Ovary (tissue), 9 donors: ENCODE results near the gene SPPL2C. TPM values are rescaled to one million over a fixed set of nuclear protein-coding genes. Genes with fewer than 3 reads are reported as not detected.

Source experiments
- DNase-seq, 5 donors: peaks; one replicate each; pipeline ENCODE4 v3.0.0-alpha.2; 2019 to 2020
- H3K27ac ChIP-seq, 2 donors: fragments of 200-600 bp; one replicate each; pipeline versions ENCODE4 v1.5.1 to v1.8.0; 2019 to 2022
- H3K27me3 ChIP-seq: fragments of 200-600 bp; one replicate; pipeline ENCODE4 v1.8.0; 2022
- H3K36me3 ChIP-seq: fragments of 200-600 bp; sonication (generic); one replicate; pipeline ENCODE4 v1.5.1; 2019
- H3K4me1 ChIP-seq: one replicate; pipeline ENCODE4 v1.8.1; 2013; ENCODE audit warnings: mild to moderate bottlenecking, moderate library complexity; ENCODE audit not compliant: insufficient read depth
- H3K4me3 ChIP-seq: fragments of 200-600 bp; sonication (generic); one replicate; pipeline ENCODE4 v1.5.1; 2017
- H3K9me3 ChIP-seq, 2 donors: fragments of 200-600 bp in 1 of 2; sonication (generic) in 1 of 2; one replicate each; pipeline versions ENCODE4 v1.5.1 to v1.8.1; 2013 to 2019; ENCODE audit warnings: mild to moderate bottlenecking in 1 of 2, moderate library complexity in 1 of 2
- EP300 ChIP-seq: sonication (generic); formaldehyde crosslinking; IDR thresholded peaks from one replicate; pipeline ENCODE4 v1.6.1; 2017; ENCODE audit warnings: antibody characterized with exemption
- POLR2A ChIP-seq: fragments of 450-650 bp; IDR thresholded peaks from one replicate; pipeline ENCODE4 v1.6.1; 2017; ENCODE audit warnings: antibody characterized with exemption, mild to moderate bottlenecking, moderate library complexity
- WGBS, 3 donors: extraction: QIAGEN DNeasy Blood & Tissue Kit in 1 of 3; methylation state at CpG; one replicate each; pipeline versions ENCODE4 v1.1.5 to v1.1.7; 2013 to 2017; 5-methylcytosine and 5-hydroxymethylcytosine counted together
- intact Hi-C, 4 donors: fragments of 100-400 bp; cut with DNase I; formaldehyde crosslinking; loops; one replicate each; pipeline versions ENCODE4 v1.11.0 to v1.15.1; 2022 to 2023
- polyA plus RNA-seq, 2 donors: library from polyadenylated mRNA; stranded (reverse); fragments of 200-250 nt in 1 of 2; fragments of 350-450 nt in 1 of 2; fragmentation: Illumina TruSeq in 1 of 2; extraction: RNeasy Lipid Tissue Mini Kit (QIAGEN cat#74804) in 1 of 2; gene quantifications; one replicate each; pipeline ENCODE4 v1.2.3, GENCODE V29; 2013 to 2014
- total RNA-seq, 7 donors: library from RNA; depleted of rRNA in 2 of 7; stranded (reverse); fragments of >200 nt in 2 of 7; fragmentation: NEBNext Ultra II Directional in 3 of 7; extraction: Animal tissue kit (Norgen Biotek cat#: 25700) in 3 of 7; gene quantifications; one replicate each; pipeline versions ENCODE4 v1.1.0 to v1.2.4, GENCODE V29; 2016 to 2023
- TF ChIP-seq, protein P1 (sequence below), 3 donors: fragments of 450-650 bp in 2 of 3; fragments of 200-600 bp in 1 of 3; IDR thresholded peaks; one replicate each; pipeline versions ENCODE4 v1.5.1 to v1.8.0; 2016 to 2022; ENCODE audit warnings: antibody characterized with exemption in 3 of 3, mild to moderate bottlenecking in 1 of 3
- donor health status: DM: no; HTN: no; CAD: no; lungs with moderate emphysema.
- donor health status: DM: no; HTN: no; CAD: no.
- donor health status: Bipolar disorder and iron deficiency.
- donor health status: DM: yes; HTN: yes; CAD: no.
- donor health status: DM: no; HTN: no; CAD: no.
- donor health status: DM: yes; HTN: yes; CAD: no.

Gene SPPL2C
- total and polyA plus RNA-seq, 9 donors: not detected

DNA sequence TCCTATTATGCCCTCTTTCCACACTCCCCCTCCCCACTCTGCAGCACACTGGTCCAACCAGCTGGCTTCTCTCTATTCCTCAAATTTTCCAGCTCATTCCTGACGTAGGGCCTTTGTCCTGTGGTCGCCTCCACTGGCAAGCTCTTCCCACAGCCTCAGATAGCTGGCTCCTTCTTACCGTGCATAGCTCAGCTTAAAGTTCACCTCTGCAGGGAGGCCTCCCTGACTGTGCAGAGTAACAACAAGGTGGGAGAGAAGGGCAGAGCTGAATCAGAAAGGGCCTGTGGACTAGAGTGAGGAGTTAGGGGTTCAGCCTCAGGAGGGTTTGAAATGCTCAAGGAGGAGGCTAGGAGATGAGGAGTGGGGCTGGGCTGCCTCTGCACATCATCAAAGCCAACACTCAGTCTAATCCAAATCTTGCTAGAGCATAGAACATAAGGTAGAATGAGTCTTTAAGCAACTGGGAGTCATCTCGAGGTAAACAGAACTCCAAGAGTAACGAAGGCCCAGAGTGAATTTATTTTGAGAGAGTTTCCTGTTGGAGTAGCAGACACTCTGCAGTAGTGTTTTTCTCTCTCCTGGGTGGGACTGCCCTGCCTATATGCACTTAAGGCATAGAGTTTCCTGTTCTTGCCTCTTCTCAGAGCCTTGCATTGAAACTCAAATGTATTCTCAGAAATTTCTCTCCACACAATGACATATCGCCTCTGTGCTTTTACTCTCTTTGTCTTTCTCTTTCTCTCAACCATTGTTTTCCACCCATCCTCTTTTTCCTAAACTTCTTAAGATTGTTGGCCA, 19.4 kb downstream of the SPPL2C start:
- TF ChIP-seq, protein P1, sequence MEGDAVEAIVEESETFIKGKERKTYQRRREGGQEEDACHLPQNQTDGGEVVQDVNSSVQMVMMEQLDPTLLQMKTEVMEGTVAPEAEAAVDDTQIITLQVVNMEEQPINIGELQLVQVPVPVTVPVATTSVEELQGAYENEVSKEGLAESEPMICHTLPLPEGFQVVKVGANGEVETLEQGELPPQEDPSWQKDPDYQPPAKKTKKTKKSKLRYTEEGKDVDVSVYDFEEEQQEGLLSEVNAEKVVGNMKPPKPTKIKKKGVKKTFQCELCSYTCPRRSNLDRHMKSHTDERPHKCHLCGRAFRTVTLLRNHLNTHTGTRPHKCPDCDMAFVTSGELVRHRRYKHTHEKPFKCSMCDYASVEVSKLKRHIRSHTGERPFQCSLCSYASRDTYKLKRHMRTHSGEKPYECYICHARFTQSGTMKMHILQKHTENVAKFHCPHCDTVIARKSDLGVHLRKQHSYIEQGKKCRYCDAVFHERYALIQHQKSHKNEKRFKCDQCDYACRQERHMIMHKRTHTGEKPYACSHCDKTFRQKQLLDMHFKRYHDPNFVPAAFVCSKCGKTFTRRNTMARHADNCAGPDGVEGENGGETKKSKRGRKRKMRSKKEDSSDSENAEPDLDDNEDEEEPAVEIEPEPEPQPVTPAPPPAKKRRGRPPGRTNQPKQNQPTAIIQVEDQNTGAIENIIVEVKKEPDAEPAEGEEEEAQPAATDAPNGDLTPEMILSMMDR (IDR thresholded peaks at IDR 0.05): no peak
- TF ChIP-seq EP300: no peak
- no peak for TF ChIP-seq POLR2A
- no peak for DNase-seq
- no peaks in the 10 kb centered on the region for H3K4me1 ChIP-seq
- no peaks in the 10 kb centered on the region for H3K36me3 ChIP-seq
- H3K9me3 ChIP-seq: no peaks in the 10 kb centered on the region
- WGBS, 3 donors: 43 to 49% (median 47%) methylated on average over 6 of the region's 6 CpGs
- H3K4me3 ChIP-seq: no peak overlapping the region
- H3K27me3 ChIP-seq: no peaks in the 10 kb centered on the region
- intact Hi-C loops: no loop called here
- H3K27ac ChIP-seq: no peak overlapping the region

DNA sequence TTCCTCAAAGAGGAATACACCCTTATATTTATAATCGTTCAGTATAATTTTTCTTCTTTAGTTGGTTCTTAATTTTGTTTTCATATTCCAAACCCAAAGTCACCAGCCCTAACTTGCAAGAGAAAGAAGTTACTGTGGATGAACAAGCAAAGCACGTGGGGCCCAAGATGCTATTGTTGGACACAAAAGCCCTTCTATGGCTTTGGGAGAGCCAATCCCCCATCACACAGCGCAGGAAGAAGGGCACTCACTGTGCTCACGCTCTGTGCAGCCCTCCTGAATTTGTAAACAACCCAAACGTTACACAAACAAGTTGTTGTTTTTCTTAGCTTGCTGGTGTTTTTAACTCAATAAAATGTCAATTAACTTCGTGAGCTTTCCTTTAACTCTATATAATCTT, 22.5 kb downstream of the SPPL2C start:
- no peak overlapping the region for H3K27ac ChIP-seq
- no peaks in the 10 kb centered on the region for H3K9me3 ChIP-seq
- no peak for DNase-seq
- TF ChIP-seq EP300 (no peak), POLR2A (no peak)
- TF ChIP-seq, protein P1 (IDR thresholded peaks at IDR 0.05): no peak
- no peak overlapping the region for H3K4me3 ChIP-seq
- H3K36me3 ChIP-seq: no peaks in the 10 kb centered on the region
- no peaks in the 10 kb centered on the region for H3K27me3 ChIP-seq
- intact Hi-C loops: no loop called here
- peaks cover 5% of the 10 kb centered on the region for H3K4me1 ChIP-seq
- WGBS, 3 donors: 79 to 84% (median 81%) methylated on average over 6 of the region's 6 CpGs

DNA sequence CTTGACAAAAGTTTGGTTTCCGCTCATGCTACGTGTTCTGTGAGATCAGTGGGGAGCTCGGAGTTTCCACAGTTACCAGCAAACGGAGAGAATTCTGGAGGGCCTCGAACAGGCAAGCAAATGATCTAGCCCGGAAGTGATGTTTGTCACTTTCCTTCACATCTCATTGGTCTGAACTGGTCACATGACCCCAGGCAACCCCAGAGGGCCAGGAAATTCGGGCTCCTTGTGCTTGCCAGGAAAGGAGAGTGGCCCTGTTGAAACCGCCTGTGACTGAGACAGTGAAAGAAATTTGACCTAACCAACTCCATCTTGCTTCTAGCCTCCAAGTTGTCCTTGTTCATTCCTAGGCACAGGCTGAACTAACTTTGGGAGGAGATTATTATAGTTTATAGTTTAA, 23.0 kb downstream of the SPPL2C start:
- Histone ChIP-seq H3K36me3 (no peaks in the 10 kb centered on the region), H3K9me3 (no peaks in the 10 kb centered on the region), H3K4me1 (peaks cover 5% of the 10 kb centered on the region), H3K27me3 (no peaks in the 10 kb centered on the region), H3K4me3 (no peak overlapping the region), H3K27ac (no peak overlapping the region)
- no peak for DNase-seq
- intact Hi-C loops: no loop called here
- TF ChIP-seq, protein P1 (IDR thresholded peaks at IDR 0.05): no peak
- TF ChIP-seq EP300: no peak
- no peak for TF ChIP-seq POLR2A
- WGBS, 3 donors: 64 to 80% (median 71%) methylated on average over 8 of the region's 8 CpGs

DNA sequence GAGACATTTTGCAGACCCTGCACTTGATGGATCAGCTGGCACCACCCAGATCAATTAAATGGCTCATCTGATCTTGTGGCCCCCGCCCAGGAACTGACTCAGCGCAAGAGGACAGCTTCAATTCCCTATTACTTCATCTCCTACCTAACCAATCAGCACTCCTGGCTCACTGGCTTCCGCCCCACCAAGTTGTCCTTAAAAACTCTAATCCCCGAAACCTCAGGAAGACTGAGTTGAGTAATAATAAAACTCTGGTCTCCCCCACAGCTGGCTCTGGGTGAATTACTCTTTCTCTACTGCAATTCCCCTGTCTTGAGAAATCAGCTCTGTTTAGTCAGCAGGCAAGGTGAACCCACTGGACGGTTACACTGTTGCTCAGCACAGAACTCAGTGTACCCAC, 23.6 kb downstream of the SPPL2C start:
- intact Hi-C loops: no loop called here
- H3K9me3 ChIP-seq: no peaks in the 10 kb centered on the region
- no peaks in the 10 kb centered on the region for H3K36me3 ChIP-seq
- no peak overlapping the region for H3K27ac ChIP-seq
- TF ChIP-seq, protein P1 (IDR thresholded peaks at IDR 0.05): no peak
- TF ChIP-seq EP300 (no peak), POLR2A (no peak)
- H3K4me3 ChIP-seq: no peak overlapping the region
- 55 to 77% (median 72%) methylated on average over 5 of the region's 5 CpGs for WGBS, 3 donors
- peaks cover 5% of the 10 kb centered on the region for H3K4me1 ChIP-seq
- no peaks in the 10 kb centered on the region for H3K27me3 ChIP-seq
- no peak for DNase-seq
